GM23338 (cell line): ENCODE data around the gene SGK1. TPM values are rescaled to one million over a fixed set of nuclear protein-coding genes. Genes with fewer than 3 reads are reported as not detected.

ENCODE experiments used
- ATAC-seq: fragments of 200-7000 bp; cut with Tn5 transposase; 3 replicates; pipeline ENCODE4 v1.9.1; 2020
- DNase-seq: peaks from one replicate; pipeline ENCODE4 v3.0.0-alpha.2; 2015; ENCODE audit warnings: low spot score
- H2AFZ ChIP-seq: fragments of 200-600 bp; sonication (generic); 2 replicates; pipeline ENCODE4 v1.8.0; 2016; ENCODE audit warnings: antibody characterized with exemption, mild to moderate bottlenecking, moderate library complexity
- H3F3A ChIP-seq: fragments of 200-600 bp; sonication (generic); replicated peaks from 2 replicates; pipeline ENCODE4 v1.8.0; 2017; ENCODE audit warnings: antibody characterized with exemption, mixed run types, low read depth
- H3K27ac ChIP-seq: fragments of 200-600 bp; sonication (generic); 2 replicates; pipeline ENCODE4 v1.6.1; 2016; ENCODE audit warnings: low read depth
- H3K27me3 ChIP-seq: fragments of 200-600 bp; sonication (generic); 2 replicates; pipeline ENCODE4 v1.8.0; 2016; ENCODE audit warnings: mild to moderate bottlenecking, mixed run types, moderate library complexity; ENCODE audit not compliant: insufficient read depth
- H3K36me3 ChIP-seq: fragments of 200-600 bp; sonication (generic); 2 replicates; pipeline ENCODE4 v1.8.0; 2016; ENCODE audit warnings: mild to moderate bottlenecking; ENCODE audit not compliant: insufficient read depth
- H3K4me1 ChIP-seq: fragments of 200-600 bp; sonication (generic); 2 replicates; pipeline ENCODE4 v1.8.0; 2016; ENCODE audit warnings: mild to moderate bottlenecking, moderate library complexity; ENCODE audit not compliant: insufficient read depth
- H3K4me2 ChIP-seq: fragments of 200-600 bp; sonication (generic); 2 replicates; pipeline ENCODE4 v1.7.1; 2017; ENCODE audit warnings: mixed run types
- H3K4me3 ChIP-seq: fragments of 200-600 bp; sonication (generic); 2 replicates; pipeline ENCODE4 v1.6.1; 2016; ENCODE audit warnings: mixed run types
- H3K79me2 ChIP-seq: fragments of 200-600 bp; sonication (generic); replicated peaks from 2 replicates; pipeline ENCODE4 v1.8.0; 2017; ENCODE audit warnings: mild to moderate bottlenecking; ENCODE audit not compliant: insufficient read depth
- H3K9me2 ChIP-seq: fragments of 200-600 bp; sonication (generic); 2 replicates; pipeline ENCODE4 v1.8.0; 2017; ENCODE audit not compliant: insufficient read depth
- H4K20me1 ChIP-seq: fragments of 200-600 bp; sonication (generic); replicated peaks from 2 replicates; pipeline ENCODE4 v1.8.0; 2017; ENCODE audit warnings: mild to moderate bottlenecking; ENCODE audit not compliant: insufficient read depth
- H3K27ac Mint-ChIP-seq: 2 replicates; pipeline ENCODE4 v1.8.0; 2020; ENCODE audit warnings: inconsistent platforms, mild to moderate bottlenecking, moderate library complexity, mixed read lengths
- H3K27me3 Mint-ChIP-seq: 3 replicates; pipeline ENCODE4 v1.8.0; 2022; ENCODE audit warnings: low read depth, mild to moderate bottlenecking, moderate library complexity, mixed read lengths, inconsistent platforms; ENCODE audit not compliant: insufficient read depth, poor library complexity
- H3K36me3 Mint-ChIP-seq: 3 replicates; pipeline ENCODE4 v1.8.0; 2021; ENCODE audit warnings: low read depth, mild to moderate bottlenecking, inconsistent platforms, moderate library complexity, mixed read lengths
- H3K4me1 Mint-ChIP-seq: 3 replicates; pipeline ENCODE4 v1.8.0; 2020; ENCODE audit warnings: mild to moderate bottlenecking, inconsistent platforms, mixed read lengths
- H3K4me3 Mint-ChIP-seq: 3 replicates; pipeline ENCODE4 v1.8.0; 2021; ENCODE audit warnings: moderate library complexity, mild to moderate bottlenecking, inconsistent platforms, mixed read lengths
- H3K9me3 Mint-ChIP-seq: 3 replicates; pipeline ENCODE4 v1.8.0; 2020; ENCODE audit warnings: moderate library complexity, mild to moderate bottlenecking, inconsistent platforms, mixed read lengths
- CREB1 ChIP-seq: fragments of 250-450 bp; sonication (Bioruptor Pico); IDR thresholded peaks from 2 replicates; pipeline ENCODE4 v1.5.0; 2020; ENCODE audit warnings: low read depth, mild to moderate bottlenecking, moderate library complexity
- NANOG ChIP-seq: IDR thresholded peaks from 2 replicates; pipeline ENCODE4 v1.6.1; 2016; ENCODE audit warnings: antibody characterized with exemption, borderline replicate concordance
- POLR2AphosphoS5 ChIP-seq: IDR thresholded peaks from 2 replicates; pipeline ENCODE4 v1.6.1; 2016; ENCODE audit warnings: antibody characterized with exemption, low read depth
- ZNF331 ChIP-seq: fragments of 250-450 bp; sonication (Bioruptor Pico); IDR thresholded peaks from 2 replicates; pipeline ENCODE4 v1.5.0; 2020; ENCODE audit warnings: low read depth, mild to moderate bottlenecking, moderate library complexity
- polyA plus RNA-seq: library from polyadenylated mRNA; unstranded; fragments of >200 nt; fragmentation: Nextera tagmentation; extraction: Ambion mirVana; gene quantifications from 2 replicates; pipeline ENCODE4 v1.2.1, GENCODE V29; 2016
- total RNA-seq: library from RNA; depleted of rRNA; stranded (reverse); fragments of >200 nt; shearing (Covaris generic); gene quantifications from 2 replicates; pipeline ENCODE4 v1.2.3, GENCODE V29; 2014
- TF ChIP-seq, protein P1 (sequence below): IDR thresholded peaks from 2 replicates; pipeline ENCODE4 v1.6.1; 2016; ENCODE audit warnings: antibody characterized with exemption
- TF ChIP-seq, protein P2 (sequence below): fragments of 250-450 bp; sonication (Bioruptor Pico); IDR thresholded peaks from 2 replicates; pipeline ENCODE4 v1.5.0; 2020; ENCODE audit warnings: mild to moderate bottlenecking, moderate library complexity
- TF ChIP-seq, protein P3 (sequence below): IDR thresholded peaks from one replicate; pipeline ENCODE4 v1.6.1; 2018; ENCODE audit warnings: antibody characterized with exemption; ENCODE audit not compliant: unreplicated experiment
- TF ChIP-seq, protein P4 (sequence below), 2 experiments: fragments of 200-600 bp in 1 of 2; sonication (generic) in 1 of 2; conservative IDR thresholded peaks; 2 replicates each; pipeline versions ENCODE4 v1.5.1 to v1.6.1; 2016 to 2017; ENCODE audit warnings: antibody characterized with exemption in 2 of 2, low read depth in 2 of 2, mild to moderate bottlenecking in 2 of 2, moderate library complexity in 1 of 2

The SGK1 gene
- total and polyA plus RNA-seq, 2 experiments from 2014 or later, result 16.3 to 37.2 TPM

DNA sequence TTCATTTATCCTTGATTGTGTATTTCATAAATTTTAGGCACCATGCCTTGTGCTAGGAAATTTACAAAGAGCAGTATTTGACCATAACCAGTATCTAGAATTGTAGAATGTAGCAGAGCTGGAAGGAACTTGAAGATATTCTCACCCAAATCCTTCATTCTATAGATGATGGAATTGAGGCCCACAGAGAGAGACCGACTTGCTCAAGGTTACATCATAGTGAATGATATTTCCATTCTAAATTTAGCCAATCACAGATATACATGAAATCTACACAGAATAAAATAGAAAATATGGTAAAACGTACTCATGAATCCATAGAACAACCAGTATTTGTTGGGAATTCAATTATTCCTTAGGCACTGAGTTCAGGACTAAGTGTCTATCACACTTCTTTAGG is 10.9 kb upstream of the SGK1 start:
- TF ChIP-seq CREB1 (CRISPR knock-in tag) (no peak), NANOG (no peak), ZNF331 (no peak), POLR2AphosphoS5 (no peak)
- TF ChIP-seq, protein P1, sequence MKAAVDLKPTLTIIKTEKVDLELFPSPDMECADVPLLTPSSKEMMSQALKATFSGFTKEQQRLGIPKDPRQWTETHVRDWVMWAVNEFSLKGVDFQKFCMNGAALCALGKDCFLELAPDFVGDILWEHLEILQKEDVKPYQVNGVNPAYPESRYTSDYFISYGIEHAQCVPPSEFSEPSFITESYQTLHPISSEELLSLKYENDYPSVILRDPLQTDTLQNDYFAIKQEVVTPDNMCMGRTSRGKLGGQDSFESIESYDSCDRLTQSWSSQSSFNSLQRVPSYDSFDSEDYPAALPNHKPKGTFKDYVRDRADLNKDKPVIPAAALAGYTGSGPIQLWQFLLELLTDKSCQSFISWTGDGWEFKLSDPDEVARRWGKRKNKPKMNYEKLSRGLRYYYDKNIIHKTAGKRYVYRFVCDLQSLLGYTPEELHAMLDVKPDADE, result no peak
- TF ChIP-seq, protein P2, sequence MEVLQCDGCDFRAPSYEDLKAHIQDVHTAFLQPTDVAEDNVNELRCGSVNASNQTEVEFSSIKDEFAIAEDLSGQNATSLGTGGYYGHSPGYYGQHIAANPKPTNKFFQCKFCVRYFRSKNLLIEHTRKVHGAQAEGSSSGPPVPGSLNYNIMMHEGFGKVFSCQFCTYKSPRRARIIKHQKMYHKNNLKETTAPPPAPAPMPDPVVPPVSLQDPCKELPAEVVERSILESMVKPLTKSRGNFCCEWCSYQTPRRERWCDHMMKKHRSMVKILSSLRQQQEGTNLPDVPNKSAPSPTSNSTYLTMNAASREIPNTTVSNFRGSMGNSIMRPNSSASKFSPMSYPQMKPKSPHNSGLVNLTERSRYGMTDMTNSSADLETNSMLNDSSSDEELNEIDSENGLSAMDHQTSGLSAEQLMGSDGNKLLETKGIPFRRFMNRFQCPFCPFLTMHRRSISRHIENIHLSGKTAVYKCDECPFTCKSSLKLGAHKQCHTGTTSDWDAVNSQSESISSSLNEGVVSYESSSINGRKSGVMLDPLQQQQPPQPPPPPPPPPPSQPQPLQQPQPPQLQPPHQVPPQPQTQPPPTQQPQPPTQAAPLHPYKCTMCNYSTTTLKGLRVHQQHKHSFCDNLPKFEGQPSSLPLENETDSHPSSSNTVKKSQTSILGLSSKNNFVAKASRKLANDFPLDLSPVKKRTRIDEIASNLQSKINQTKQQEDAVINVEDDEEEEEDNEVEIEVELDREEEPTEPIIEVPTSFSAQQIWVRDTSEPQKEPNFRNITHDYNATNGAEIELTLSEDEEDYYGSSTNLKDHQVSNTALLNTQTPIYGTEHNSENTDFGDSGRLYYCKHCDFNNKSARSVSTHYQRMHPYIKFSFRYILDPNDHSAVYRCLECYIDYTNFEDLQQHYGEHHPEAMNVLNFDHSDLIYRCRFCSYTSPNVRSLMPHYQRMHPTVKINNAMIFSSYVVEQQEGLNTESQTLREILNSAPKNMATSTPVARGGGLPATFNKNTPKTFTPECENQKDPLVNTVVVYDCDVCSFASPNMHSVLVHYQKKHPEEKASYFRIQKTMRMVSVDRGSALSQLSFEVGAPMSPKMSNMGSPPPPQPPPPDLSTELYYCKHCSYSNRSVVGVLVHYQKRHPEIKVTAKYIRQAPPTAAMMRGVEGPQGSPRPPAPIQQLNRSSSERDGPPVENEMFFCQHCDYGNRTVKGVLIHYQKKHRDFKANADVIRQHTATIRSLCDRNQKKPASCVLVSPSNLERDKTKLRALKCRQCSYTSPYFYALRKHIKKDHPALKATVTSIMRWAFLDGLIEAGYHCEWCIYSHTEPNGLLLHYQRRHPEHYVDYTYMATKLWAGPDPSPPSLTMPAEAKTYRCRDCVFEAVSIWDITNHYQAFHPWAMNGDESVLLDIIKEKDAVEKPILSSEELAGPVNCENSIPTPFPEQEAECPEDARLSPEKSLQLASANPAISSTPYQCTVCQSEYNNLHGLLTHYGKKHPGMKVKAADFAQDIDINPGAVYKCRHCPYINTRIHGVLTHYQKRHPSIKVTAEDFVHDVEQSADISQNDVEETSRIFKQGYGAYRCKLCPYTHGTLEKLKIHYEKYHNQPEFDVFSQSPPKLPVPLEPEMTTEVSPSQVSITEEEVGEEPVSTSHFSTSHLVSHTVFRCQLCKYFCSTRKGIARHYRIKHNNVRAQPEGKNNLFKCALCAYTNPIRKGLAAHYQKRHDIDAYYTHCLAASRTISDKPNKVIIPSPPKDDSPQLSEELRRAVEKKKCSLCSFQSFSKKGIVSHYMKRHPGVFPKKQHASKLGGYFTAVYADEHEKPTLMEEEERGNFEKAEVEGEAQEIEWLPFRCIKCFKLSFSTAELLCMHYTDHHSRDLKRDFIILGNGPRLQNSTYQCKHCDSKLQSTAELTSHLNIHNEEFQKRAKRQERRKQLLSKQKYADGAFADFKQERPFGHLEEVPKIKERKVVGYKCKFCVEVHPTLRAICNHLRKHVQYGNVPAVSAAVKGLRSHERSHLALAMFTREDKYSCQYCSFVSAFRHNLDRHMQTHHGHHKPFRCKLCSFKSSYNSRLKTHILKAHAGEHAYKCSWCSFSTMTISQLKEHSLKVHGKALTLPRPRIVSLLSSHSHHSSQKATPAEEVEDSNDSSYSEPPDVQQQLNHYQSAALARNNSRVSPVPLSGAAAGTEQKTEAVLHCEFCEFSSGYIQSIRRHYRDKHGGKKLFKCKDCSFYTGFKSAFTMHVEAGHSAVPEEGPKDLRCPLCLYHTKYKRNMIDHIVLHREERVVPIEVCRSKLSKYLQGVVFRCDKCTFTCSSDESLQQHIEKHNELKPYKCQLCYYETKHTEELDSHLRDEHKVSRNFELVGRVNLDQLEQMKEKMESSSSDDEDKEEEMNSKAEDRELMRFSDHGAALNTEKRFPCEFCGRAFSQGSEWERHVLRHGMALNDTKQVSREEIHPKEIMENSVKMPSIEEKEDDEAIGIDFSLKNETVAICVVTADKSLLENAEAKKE (CRISPR knock-in tag), result no peak
- TF ChIP-seq, protein P3, sequence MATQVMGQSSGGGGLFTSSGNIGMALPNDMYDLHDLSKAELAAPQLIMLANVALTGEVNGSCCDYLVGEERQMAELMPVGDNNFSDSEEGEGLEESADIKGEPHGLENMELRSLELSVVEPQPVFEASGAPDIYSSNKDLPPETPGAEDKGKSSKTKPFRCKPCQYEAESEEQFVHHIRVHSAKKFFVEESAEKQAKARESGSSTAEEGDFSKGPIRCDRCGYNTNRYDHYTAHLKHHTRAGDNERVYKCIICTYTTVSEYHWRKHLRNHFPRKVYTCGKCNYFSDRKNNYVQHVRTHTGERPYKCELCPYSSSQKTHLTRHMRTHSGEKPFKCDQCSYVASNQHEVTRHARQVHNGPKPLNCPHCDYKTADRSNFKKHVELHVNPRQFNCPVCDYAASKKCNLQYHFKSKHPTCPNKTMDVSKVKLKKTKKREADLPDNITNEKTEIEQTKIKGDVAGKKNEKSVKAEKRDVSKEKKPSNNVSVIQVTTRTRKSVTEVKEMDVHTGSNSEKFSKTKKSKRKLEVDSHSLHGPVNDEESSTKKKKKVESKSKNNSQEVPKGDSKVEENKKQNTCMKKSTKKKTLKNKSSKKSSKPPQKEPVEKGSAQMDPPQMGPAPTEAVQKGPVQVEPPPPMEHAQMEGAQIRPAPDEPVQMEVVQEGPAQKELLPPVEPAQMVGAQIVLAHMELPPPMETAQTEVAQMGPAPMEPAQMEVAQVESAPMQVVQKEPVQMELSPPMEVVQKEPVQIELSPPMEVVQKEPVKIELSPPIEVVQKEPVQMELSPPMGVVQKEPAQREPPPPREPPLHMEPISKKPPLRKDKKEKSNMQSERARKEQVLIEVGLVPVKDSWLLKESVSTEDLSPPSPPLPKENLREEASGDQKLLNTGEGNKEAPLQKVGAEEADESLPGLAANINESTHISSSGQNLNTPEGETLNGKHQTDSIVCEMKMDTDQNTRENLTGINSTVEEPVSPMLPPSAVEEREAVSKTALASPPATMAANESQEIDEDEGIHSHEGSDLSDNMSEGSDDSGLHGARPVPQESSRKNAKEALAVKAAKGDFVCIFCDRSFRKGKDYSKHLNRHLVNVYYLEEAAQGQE, result no peak
- TF ChIP-seq, protein P4, sequence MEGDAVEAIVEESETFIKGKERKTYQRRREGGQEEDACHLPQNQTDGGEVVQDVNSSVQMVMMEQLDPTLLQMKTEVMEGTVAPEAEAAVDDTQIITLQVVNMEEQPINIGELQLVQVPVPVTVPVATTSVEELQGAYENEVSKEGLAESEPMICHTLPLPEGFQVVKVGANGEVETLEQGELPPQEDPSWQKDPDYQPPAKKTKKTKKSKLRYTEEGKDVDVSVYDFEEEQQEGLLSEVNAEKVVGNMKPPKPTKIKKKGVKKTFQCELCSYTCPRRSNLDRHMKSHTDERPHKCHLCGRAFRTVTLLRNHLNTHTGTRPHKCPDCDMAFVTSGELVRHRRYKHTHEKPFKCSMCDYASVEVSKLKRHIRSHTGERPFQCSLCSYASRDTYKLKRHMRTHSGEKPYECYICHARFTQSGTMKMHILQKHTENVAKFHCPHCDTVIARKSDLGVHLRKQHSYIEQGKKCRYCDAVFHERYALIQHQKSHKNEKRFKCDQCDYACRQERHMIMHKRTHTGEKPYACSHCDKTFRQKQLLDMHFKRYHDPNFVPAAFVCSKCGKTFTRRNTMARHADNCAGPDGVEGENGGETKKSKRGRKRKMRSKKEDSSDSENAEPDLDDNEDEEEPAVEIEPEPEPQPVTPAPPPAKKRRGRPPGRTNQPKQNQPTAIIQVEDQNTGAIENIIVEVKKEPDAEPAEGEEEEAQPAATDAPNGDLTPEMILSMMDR (conservative IDR thresholded peaks at IDR 0.05; ENCODE audit: low read depth in 2 of 2), result no peak
- Histone ChIP-seq H3K79me2 (no peaks in the 10 kb centered on the region), H3K36me3 (no peaks in the 10 kb centered on the region), H3K27ac (no peak overlapping the region), H3K27me3 (no peaks in the 10 kb centered on the region), H3K4me1 (no peaks in the 10 kb centered on the region), H2AFZ (0 out of 2 replicates have a peak overlapping the region, but pooled peaks have one; percentile 6), H4K20me1 (no peaks in the 10 kb centered on the region), H3K4me3 (no peak overlapping the region), H3F3A (no peaks in the 10 kb centered on the region), H3K4me2 (no peak overlapping the region), H3K9me2 (no peaks in the 10 kb centered on the region)
- H3K27ac Mint-ChIP-seq, result no peak overlapping the region
- peaks cover 2% of the 10 kb centered on the region for H3K27me3 Mint-ChIP-seq
- no peaks in the 10 kb centered on the region for H3K36me3 Mint-ChIP-seq
- ATAC-seq (no peak), DNase-seq (no peak)
- H3K4me1 Mint-ChIP-seq, result peaks cover under 1% of the 10 kb centered on the region; the same call in 2 of the 3 replicates
- H3K9me3 Mint-ChIP-seq, result no peaks in the 10 kb centered on the region
- no peak overlapping the region for H3K4me3 Mint-ChIP-seq
